Measurements from ENCODE around the gene RPUSD4. TPM values are rescaled to one million over a fixed set of nuclear protein-coding genes. Genes with fewer than 3 reads are reported as not detected.
A peak's percentile ranks its signal among the peaks of the same experiment; 100 is the strongest.

The RPUSD4 gene
- total RNA-seq, 1 donor from 2014 or later: 40.8 TPM

GRCh38 chr11:126202646-126203359 is 8.6 kb downstream of the RPUSD4 start:
- no peak overlapping the region for H3K4me3 Mint-ChIP-seq (ENCODE audit: unreplicated experiment)
- H3K36me3 Mint-ChIP-seq (ENCODE audit: low read depth, unreplicated experiment): peaks cover 33% of the 10 kb centered on the region
- no peak for DNase-seq (ENCODE audit: low spot score)
- no peaks in the 10 kb centered on the region for H3K4me1 Mint-ChIP-seq (ENCODE audit: unreplicated experiment)
- no peak overlapping the region for H3K27ac Mint-ChIP-seq (ENCODE audit: unreplicated experiment)
- no peak for TF ChIP-seq CTCF (IDR thresholded peaks at IDR 0.05; ENCODE audit: unreplicated experiment)
- H3K9me3 Mint-ChIP-seq (ENCODE audit: unreplicated experiment): no peaks in the 10 kb centered on the region
- H3K27me3 Mint-ChIP-seq (ENCODE audit: unreplicated experiment): peaks cover 5% of the 10 kb centered on the region

GRCh38 chr11:126198648-126199047 is 12.8 kb downstream of the RPUSD4 start:
- Mint-ChIP-seq H3K27ac (ENCODE audit: unreplicated experiment) (no peak overlapping the region), H3K4me3 (ENCODE audit: unreplicated experiment) (no peak overlapping the region), H3K27me3 (ENCODE audit: unreplicated experiment) (peaks cover 8% of the 10 kb centered on the region), H3K9me3 (ENCODE audit: unreplicated experiment) (no peaks in the 10 kb centered on the region), H3K4me1 (ENCODE audit: unreplicated experiment) (no peaks in the 10 kb centered on the region), H3K36me3 (ENCODE audit: low read depth, unreplicated experiment) (peaks cover 46% of the 10 kb centered on the region)
- TF ChIP-seq CTCF (IDR thresholded peaks at IDR 0.05; ENCODE audit: unreplicated experiment): no peak
- no peak for DNase-seq (ENCODE audit: low spot score)

- Mint-ChIP-seq H3K27ac (ENCODE audit: unreplicated experiment) (no peak overlapping the region), H3K9me3 (ENCODE audit: unreplicated experiment) (no peaks in the 10 kb centered on the region), H3K4me1 (ENCODE audit: unreplicated experiment) (no peaks in the 10 kb centered on the region), H3K4me3 (ENCODE audit: unreplicated experiment) (peak overlapping the region; percentile 81), H3K27me3 (ENCODE audit: unreplicated experiment) (peaks cover 8% of the 10 kb centered on the region), H3K36me3 (ENCODE audit: low read depth, unreplicated experiment) (peaks cover 41% of the 10 kb centered on the region)
- no peak for TF ChIP-seq CTCF (IDR thresholded peaks at IDR 0.05; ENCODE audit: unreplicated experiment)
- no peak for DNase-seq (ENCODE audit: low spot score)
These were observed 14.0 kb downstream of the RPUSD4 start for GRCh38 chr11:126197277-126197939.

GRCh38 chr11:126195119-126195518 is 16.3 kb downstream of the RPUSD4 start:
- Mint-ChIP-seq H3K27me3 (ENCODE audit: unreplicated experiment) (peaks cover 8% of the 10 kb centered on the region), H3K36me3 (ENCODE audit: low read depth, unreplicated experiment) (peaks cover 32% of the 10 kb centered on the region), H3K4me1 (ENCODE audit: unreplicated experiment) (no peaks in the 10 kb centered on the region), H3K27ac (ENCODE audit: unreplicated experiment) (no peak overlapping the region), H3K9me3 (ENCODE audit: unreplicated experiment) (no peaks in the 10 kb centered on the region), H3K4me3 (ENCODE audit: unreplicated experiment) (no peak overlapping the region)
- no peak for DNase-seq (ENCODE audit: low spot score)
- TF ChIP-seq CTCF (IDR thresholded peaks at IDR 0.05; ENCODE audit: unreplicated experiment): no peak

GRCh38 chr11:126194121-126194543 is 17.3 kb downstream of the RPUSD4 start:
- peak; percentile 75 for TF ChIP-seq CTCF (IDR thresholded peaks at IDR 0.05; ENCODE audit: unreplicated experiment)
- Mint-ChIP-seq H3K27me3 (ENCODE audit: unreplicated experiment) (peaks cover 8% of the 10 kb centered on the region), H3K36me3 (ENCODE audit: low read depth, unreplicated experiment) (peaks cover 32% of the 10 kb centered on the region), H3K27ac (ENCODE audit: unreplicated experiment) (peak overlapping the region; percentile 67), H3K4me1 (ENCODE audit: unreplicated experiment) (no peaks in the 10 kb centered on the region), H3K9me3 (ENCODE audit: unreplicated experiment) (no peaks in the 10 kb centered on the region), H3K4me3 (ENCODE audit: unreplicated experiment) (no peak overlapping the region)
- peak; percentile 43 for DNase-seq (ENCODE audit: low spot score)

Data from endothelial cell (in vitro differentiated cells).